Endothelial cell of hepatic sinusoid (primary cell): ENCODE measurements around the gene WDFY4.

ENCODE experiments used
- in situ Hi-C: cut with HindIII; loops from 2 replicates; pipeline ENCODE4 v1.10.0; 2017; ENCODE audit warnings: low sequenced_read_pairs

Gene WDFY4

GRCh38 chr10:48740988-48741387 lies 56.3 kb downstream of the WDFY4 start:
- in situ Hi-C loops = loop anchor here (5.0 kb wide), 1 partner anchor 34 kb away; no protein-coding TSS in a partner anchor

GRCh38 chr10:48742891-48743860 lies 58.5 kb downstream of the WDFY4 start:
- in situ Hi-C loops = loop anchor here (5.0 kb wide), 1 partner anchor 36 kb away; no protein-coding TSS in a partner anchor

GRCh38 chr10:48744587-48744986 lies 59.9 kb downstream of the WDFY4 start:
- in situ Hi-C loops = loop anchor here (5.0 kb wide), 1 partner anchor 37 kb away; no protein-coding TSS in a partner anchor

GRCh38 chr10:48745662-48746245 lies 61.1 kb downstream of the WDFY4 start:
- in situ Hi-C loops = no loop called here

GRCh38 chr10:48748573-48748972 lies 63.9 kb downstream of the WDFY4 start:
- in situ Hi-C loops = no loop called here

- in situ Hi-C loops = no loop called here
Observed at GRCh38 chr10:48749254-48749787, 64.6 kb downstream of the WDFY4 start.

- in situ Hi-C loops = no loop called here
Observed at GRCh38 chr10:48750019-48750418, 65.3 kb downstream of the WDFY4 start.

GRCh38 chr10:48750991-48751390 lies 66.3 kb downstream of the WDFY4 start:
- in situ Hi-C loops = no loop called here

- in situ Hi-C loops = no loop called here
Observed at GRCh38 chr10:48751730-48752129, 67.1 kb downstream of the WDFY4 start.

GRCh38 chr10:48758411-48758810 lies 73.7 kb downstream of the WDFY4 start:
- in situ Hi-C loops = no loop called here

- in situ Hi-C loops = no loop called here
Observed at GRCh38 chr10:48759113-48759901, 74.6 kb downstream of the WDFY4 start.

- in situ Hi-C loops = no loop called here
Observed at GRCh38 chr10:48760983-48761382, 76.3 kb downstream of the WDFY4 start.

GRCh38 chr10:48762064-48763042 lies 77.7 kb downstream of the WDFY4 start:
- in situ Hi-C loops = no loop called here

GRCh38 chr10:48763403-48763965 lies 78.8 kb downstream of the WDFY4 start:
- in situ Hi-C loops = no loop called here

GRCh38 chr10:48764486-48764885 lies 79.8 kb downstream of the WDFY4 start:
- in situ Hi-C loops = no loop called here

- in situ Hi-C loops = no loop called here
Observed at GRCh38 chr10:48765039-48765438, 80.4 kb downstream of the WDFY4 start.

- in situ Hi-C loops = no loop called here
Observed at GRCh38 chr10:48765527-48765926, 80.9 kb downstream of the WDFY4 start.

- in situ Hi-C loops = no loop called here
Observed at GRCh38 chr10:48767373-48768143, 82.9 kb downstream of the WDFY4 start.
